NT2/D1 (cell line): ENCODE data around the gene KIZ.

Experiments
- YY1 ChIP-seq: IDR thresholded peaks from 2 replicates; pipeline ENCODE4 v1.6.1; 2011; ENCODE audit not compliant: insufficient read length, insufficient read depth
- ZNF274 ChIP-seq: IDR thresholded peaks from 2 replicates; pipeline ENCODE4 v1.6.1; 2011; ENCODE audit warnings: mild to moderate bottlenecking, low read depth, low read length

DNA sequence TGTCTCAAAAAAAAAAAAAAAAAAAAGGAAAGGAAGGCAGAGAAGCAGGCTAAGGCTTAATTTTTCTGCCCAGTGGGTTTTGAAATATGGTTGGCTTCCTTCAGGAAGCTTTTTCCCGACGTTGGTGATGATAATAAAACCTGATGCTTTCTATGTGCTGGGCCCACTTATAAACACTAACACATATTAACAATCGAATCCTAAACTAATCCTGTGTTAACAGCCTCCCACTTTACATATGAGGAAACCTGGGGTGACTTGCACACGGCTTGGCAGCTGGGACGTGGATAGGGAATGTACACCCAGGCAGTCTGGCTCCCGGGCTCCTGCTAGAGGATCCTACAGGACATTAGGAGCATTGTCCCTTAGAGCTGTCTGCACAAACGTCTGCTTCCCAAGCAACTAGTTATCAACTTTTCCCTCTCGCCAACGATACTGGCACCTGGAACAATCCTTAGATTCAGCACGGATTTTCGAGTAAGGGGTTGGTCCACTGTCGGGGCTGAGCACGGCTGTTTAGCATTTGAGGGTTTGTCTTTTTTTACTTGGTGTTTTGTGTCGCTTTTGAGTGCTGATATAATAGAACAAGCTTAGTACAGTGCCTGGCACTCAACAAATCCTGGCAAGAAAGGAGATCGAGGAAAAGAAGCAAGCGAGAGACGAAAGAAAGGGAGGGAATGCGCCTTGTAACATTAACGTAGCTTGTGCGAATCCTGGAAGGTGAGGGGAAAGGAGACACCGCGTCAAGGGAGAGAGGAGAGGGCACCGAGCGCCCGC lies 622 bp upstream of the KIZ start:
- TF ChIP-seq ZNF274: no peak
- no peak for TF ChIP-seq YY1
